SKM-1 (cell line): Measurements from ENCODE around the gene DISC1.

ENCODE experiments used
- DNase-seq: peaks from one replicate; lab custom pipeline; 2025; ENCODE audit not compliant: unreplicated experiment; lab: John Stamatoyannopoulos, UW

Gene DISC1

DNA sequence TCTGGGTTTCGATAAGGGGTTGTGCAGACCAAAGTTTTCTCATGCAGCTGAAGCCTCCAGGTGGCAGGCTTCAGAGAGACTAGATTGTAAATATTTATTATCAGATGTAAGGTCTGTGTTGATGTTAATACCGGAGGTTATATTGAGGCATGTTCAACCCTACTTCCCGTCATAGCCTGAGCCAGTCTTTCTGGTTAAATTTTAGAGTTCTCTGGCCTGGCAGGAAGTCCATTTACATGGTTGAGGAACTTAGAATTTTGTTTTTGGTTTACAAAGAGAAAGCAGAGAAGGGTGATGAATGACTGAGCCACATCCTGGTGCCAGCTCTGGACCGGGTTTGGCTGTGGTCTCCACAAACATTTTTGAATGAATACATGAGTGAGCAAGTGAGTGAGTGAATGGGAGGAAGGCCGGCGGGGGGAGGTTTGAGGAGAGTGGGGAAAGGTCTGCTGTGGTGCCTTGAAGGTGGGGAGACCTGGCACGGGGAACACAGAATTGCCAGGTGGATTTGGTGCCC lies 218.5 kb downstream of the DISC1 start:
- DNase-seq, result no peak

DNA sequence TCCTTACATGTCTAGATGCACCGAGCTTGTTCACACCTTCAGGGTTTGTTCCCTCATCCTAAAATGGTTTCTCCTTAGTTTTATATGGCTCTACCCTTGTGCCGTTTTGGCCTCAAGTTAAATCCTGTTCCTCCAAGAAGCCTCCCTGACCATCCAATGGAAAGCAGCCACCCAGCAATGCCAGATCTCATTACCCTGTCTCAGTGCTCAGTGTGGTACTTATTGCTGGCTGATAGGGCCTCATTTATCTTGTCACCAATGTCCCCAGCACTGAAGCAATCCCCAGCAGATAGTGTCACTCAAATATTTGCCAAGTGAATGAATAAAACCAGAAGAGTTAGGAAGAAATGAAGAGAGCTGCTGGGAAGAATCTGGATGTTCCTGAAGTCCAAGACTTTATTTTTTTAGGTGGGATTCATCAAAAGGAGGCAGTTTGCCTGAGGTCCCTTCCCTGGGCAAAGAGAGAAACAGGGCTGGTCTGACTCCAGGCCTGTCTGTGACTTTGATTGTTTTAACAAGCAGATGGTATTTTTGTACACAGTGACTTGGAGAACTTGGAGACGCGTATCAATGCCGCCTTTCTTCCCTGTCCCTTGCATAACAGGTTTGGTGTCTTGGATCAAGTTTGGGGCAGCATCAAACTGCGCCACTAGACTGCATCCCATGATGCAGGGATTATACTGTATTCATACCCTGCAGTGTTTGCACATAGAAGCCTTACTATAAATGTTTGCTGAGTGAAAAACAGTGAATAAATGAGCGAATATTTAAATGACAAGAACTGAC lies 221.2 kb downstream of the DISC1 start:
- DNase-seq, result no peak

DNA sequence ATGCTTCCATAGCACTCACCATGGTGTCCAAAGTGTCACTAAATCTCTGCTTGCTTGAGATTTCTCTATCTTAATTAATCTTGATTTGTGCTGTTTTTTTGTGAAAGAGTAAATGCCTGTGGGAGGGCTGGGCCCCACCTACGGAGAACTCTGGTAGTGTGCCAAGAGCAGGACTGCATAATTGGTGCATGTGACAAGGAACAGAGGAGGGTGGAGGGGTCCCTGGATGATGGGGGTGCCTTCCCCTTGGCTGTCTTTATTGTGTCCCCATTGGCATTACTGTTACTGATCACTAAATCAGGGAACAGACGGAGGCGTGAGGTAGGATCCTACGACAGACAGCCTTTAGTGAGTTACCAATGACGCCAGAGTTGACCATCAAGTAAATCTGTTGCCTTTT lies 223.4 kb downstream of the DISC1 start:
- no peak for DNase-seq

DNA sequence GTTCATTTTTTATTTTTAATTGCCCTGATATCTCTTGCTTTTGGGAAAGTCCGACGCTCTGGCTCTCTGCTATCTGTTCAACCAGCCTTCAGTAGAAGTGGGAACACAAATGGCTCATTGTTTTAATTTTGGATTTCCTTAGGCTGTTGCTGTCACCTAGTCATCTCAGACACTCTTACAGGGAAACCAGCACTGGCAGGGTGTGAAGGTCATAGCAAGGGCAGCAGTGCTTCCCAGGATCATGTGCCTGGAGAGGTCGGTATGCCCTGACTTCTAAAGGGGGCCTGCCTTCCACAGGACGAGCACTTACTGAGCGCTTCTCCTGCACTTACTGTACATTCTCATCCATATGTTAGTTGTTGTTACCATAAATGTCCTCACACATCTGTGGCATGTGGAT lies 224.2 kb downstream of the DISC1 start:
- no peak for DNase-seq

DNA sequence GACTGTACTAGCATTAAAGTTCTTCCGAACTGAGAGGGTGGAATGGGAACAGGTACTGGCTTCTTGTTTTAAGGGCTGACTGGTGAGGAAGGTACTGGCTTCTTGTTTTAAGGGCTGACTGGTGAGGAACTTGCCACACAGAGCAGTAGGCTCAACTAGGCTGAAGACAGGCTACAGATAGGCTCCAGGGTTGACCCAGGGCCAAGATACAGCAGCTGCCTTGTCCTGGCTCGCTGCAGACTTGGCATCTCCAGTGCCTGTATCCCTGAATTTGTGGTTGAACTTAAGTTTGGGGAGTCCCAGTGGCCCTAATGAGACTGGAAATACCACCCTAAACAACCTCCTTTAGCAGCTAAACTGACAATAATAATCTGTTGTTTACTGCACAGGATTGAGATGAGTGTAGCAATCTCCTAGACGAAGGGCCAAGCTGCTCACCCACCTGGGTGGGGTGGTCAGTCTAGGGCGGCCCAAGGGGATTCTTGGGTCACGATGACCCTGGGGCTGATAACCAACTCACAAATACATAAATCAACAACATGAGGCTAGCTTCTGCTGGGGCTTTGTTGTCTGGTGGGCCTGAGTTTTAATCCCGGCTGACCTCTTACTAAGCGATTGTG lies 227.1 kb downstream of the DISC1 start:
- DNase-seq, result no peak

DNA sequence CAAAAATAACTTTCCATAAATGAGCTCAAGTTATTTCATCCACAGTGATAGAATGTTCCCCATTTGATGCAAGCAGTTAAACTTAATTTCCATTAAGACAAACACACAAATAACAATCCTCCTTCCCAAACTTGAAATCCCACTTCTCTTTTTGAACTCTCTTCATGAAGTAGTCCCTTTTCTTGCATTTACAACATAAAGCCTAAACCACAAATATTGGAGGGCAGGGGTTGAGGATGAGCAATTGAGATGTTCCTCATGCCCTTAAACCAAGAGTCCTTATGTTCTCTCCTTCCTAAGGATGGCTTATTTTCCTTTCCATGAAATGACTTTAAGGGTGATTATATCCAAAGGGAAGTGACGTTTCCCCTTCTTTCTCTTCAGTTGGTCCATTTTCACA lies 228.8 kb downstream of the DISC1 start:
- no peak for DNase-seq

DNA sequence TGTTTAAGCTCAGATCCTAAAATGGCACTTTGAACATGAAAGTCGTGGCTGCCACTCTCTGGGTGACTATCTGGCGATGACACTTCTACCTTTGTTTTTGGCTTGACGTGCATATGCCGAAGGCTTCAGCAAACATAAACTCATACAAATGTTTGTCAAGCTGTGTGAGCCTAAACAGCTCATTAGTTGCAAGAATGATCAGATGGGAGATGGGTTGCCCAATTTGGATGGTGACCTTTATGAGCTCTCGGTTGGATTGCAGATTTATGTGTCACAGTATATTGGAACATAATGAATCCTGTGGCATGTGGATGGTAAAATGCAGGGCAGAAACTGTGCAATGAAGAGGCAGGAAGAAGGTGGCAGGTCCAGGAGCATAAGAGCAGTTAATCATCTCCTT lies 229.3 kb downstream of the DISC1 start:
- no peak for DNase-seq

DNA sequence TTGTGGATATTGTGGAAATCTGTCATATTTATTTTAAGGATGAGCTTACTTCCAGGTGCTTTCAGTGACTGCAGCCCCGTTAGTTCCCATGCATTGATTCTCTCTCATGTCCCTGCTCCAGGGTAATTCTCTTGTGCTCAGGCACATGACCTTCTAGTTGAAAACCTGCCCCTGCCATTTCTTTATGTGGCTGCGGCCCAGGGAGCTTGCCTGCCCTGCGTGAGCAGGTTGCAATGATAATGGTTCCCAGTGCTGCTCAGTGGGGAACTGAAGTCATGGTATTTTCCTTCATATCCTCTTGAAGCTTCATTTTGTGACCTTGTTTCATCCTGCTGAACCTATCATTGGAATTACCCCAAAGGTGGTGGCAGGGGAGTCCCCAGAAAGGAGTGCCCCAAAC lies 229.8 kb downstream of the DISC1 start:
- DNase-seq, result no peak

DNA sequence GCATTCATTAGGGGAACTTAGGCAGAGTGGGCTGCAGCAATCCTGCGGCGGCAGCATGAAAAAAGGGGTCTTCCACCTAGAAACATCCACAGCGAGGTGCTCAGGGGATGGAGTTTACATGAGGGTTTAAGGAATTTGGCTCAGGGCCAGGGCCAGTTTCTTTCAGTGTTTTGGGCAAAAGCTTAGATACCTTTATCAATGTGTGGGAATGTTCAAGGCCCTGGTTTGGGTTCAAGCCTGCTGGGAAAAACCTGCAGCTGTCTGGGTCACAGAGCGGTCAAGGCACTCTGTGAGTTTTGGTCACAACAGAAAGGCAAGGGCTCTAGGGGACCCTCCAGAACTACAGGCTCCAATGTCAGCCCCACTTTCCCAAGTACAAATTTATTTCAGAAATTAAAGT lies 230.3 kb downstream of the DISC1 start:
- no peak for DNase-seq

DNA sequence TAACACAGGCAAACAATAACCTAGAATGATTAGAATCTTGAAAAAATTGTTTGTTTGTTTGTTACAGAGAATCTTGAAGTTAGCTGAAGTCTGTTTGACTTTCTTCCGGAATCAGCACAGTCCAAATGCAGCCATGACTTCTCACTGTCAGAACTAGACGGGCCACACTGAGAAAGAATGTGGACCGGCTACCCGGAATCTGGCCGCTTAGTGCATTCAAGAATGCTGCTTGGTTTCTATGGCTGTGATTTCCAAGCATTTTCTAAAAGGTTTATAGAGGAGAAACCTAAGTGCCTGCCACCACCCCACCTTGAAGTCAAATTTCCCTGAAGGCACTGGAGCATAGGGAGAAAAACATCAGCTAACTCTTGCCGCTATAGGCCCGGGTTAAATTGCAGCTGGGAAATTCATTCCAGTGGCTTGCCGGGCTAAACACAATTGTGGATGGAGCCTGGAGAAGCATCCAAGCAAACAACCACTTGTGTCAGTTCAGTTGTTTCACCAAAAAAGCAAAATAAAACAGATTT lies 231.1 kb downstream of the DISC1 start:
- no peak for DNase-seq

DNA sequence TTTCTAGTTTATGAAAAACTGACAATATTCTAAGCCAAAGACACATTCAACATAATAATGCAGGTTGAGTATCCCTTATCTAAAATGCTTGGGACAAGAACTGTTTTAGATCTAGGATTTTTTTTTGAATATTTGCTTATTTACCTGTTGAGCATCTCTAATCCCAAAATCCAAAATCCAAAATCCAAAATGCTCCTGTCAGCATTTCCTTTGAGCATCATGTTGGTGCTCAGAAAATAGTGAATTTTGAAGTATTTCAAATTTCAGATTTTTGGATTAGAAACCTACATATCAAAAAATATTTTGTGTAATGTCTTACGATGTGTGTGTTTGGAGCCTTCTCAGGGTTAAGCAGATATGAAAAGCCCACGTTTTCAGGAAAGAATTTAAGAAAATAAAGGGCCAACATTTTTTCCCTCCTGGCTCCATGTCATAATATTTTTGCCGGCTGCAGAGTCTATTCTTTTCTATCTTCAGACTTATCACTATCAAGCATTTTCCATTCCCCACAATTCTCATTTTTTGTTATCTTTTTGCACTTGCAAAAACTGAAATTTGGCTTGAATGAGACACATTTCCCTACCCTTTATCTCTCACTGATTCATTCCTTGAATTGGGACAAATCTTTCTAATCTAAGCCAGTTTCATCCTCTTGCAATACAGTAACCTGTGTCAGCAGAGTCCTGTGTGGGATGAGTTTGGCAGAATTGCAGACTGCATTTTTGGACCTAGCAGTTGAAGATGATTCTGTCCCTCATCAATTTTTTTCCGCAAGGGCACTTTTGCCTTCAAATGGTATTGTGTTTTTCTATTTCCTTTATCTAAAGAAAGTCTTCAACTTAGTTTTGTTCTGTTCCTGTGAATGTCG lies 233.9 kb downstream of the DISC1 start:
- no peak for DNase-seq

DNA sequence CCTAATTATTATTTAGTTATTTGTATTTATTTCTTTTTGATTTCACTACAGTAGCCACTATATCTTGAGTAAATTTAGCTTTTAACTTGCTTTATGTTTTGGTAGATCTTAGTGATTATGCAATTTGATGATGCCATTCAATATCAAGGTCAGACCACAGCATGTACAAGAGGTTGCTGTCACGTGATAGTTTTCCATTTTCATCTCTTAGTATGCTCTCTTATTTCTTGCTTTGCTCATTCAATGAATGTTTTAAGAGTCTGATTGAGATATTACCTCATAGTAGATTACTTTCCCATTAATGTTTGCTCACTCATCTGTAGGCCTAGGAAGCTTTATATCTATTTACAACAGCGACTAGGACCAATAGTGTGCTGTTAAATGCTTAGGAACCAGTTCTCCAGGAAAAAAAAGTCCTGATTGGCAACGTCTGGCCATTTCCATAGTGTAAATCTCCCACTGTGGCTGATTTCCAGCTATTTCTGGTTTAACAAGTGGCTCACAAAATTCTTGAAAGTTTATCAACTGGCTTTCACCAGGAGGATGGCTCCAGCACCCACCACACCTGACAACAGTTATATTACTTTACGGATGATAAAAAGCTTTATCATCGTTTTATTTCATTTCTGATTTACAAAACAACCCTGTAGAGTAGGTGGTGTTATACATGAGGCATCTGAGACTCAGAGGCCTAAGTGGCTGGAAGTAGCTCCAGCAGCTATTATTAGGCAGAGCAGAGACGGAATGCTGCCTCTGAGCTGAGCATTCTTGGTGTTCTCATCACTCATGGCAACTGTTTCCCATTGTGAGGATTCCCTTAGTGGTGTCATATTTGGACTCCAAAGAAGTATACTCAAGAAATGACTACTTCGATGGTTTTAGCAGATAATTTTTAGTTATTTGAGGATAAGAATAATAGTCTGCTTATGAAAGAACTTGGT lies 235.2 kb downstream of the DISC1 start:
- no peak for DNase-seq

DNA sequence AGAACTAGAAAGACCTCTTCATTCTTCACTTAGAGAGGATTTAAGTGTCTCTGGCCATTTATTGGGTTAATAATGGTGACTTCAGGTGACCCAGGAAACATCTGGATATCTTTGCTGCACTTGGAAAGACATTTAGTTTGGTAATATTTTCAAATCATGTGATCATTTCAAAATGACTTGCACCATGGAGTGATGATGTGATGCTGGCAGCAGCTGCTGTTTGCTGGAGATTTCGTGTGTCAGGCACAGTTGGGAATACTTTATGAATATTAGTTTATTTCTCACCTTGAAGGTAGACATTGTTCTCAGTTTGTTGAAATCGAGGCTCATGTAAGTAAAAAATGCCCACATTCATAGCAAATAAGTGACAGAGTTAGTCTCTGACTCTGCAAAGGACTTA lies 236.0 kb downstream of the DISC1 start:
- DNase-seq, result no peak

DNA sequence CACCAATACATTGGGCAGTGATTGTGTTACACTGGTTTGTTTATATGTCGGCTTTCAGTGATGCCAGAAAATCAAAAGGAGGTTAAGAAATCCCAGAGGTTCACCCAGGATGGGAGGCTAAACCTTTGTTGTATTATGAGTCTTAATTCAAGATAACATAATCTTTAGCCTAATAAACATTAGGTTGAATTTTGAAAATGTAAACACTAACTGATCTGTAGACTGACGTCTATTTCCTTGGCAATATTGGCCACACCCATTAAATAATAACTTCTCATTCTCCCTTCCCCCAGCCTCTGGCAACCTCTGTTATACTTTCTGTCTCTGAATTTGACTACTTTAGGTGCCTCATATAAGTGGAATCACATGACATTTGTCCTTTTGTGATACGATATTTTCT lies 238.7 kb downstream of the DISC1 start:
- no peak for DNase-seq

DNA sequence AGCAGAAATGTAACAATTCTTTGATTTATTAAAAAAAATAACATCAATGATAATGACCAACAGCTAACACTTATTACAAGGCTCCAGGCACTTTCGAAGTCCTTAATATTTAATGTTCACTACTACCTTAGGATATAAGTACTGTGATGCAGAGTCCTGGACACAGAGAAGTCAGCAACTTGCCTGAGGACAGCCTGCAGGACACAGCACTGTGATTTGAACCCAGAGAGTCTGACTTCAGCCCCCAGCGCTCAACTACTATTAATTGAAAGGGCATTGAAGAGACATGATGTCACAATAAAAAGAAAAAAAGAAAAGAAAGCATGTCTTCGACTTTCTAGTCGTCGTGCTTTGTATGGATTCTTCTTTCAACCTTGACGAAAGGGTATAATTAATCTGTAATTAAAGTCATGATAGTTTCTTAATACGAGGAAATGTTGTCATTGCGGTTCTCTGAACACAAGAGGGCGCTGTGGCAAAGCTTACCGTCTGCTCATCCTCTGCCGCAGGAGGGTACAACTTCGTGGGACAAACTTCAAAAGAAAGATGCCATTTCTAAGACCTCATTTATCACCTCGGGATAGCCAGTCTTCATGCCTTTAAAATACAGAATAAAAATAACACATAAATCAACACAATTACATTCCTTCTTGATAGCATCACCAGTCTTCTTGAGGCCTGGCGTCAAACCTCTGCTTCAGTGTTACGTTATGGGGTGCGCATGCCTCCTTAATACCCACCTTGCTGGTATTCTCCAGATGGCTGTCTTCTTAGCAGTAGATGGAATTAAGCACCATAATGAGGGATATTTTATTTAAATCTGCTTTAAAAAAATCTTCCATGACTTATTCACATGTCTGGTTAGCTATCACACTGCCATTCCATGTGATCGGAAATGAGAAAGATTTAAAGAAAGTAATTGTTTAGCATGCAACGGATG lies 240.1 kb downstream of the DISC1 start:
- DNase-seq, result peak; percentile 66

DNA sequence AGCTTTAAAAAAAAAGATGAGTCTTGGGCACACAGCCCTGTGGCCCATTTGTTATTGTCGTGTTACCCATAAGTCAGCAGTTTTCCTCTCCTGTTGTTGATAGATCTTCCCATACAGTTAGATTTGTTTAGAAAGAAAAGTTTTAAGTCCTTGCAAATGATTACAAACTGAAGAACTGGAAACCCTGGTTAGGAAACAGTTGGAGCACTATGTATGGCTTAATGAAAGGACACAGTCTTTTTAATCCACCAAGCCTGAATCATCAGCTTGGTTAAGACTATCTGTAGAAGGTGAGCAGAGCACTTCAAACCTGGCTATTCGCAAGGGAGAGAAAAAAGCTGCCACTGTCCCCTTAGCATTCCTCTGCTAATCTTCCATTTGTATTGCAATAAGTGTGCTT lies 241.0 kb downstream of the DISC1 start:
- no peak for DNase-seq

DNA sequence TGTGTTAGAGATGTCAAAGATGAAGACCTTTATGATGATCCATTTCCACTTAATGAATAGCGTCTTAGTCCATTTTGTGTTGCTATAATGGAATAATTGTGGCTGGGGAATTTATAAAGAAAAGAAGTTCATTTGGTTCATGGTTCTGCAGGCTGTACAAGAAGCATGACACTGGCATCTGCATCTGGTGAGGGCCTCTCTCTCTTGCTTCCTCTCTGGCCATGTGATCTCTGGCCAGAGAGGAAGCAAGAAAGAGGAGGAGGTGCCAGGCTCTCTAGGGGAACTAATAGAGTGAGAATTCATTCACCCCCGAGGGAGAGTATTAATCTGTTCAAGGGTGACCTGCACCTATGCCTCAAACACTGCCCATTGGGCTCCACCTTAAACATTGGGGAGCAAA lies 242.8 kb downstream of the DISC1 start:
- DNase-seq, result peak; percentile 82

DNA sequence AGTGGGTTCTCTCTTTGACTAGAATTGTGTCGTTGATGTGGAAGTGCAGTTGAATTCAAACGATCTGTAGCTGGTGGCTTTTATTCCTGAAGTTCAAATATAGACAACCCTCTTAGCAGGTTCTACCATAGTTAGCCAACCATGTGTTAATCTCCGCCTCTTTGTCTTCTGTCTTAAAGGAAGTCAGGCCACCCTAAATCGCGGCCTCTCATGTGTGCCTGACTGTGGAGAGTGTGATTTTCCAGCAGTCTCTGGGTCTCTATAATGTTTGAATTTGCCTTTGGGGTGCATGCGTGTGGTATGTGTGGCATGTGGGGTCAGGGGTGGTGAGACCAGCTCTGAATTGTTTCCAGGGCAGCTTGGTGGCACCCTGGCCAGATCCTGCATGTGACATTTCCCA lies 244.9 kb downstream of the DISC1 start:
- DNase-seq, result no peak

DNA sequence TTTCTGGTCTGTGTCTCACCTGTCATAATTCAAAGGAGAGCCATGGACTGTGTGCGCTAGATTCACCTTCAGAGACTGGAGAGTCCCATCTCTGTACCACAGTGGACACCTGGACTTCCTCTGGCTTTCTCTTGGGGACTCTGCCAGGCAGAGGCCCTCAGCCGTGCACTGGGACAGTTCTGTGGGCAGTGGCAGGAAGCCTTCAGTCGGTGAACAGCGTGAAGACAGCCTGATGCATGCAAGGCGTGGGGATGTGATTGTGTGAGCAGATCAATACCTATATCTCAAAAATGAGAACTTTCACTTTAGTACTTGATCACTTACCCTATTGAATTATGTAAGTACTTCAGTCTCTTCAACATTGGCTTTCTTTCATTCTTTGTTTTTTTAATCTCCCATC lies 245.3 kb downstream of the DISC1 start:
- DNase-seq, result no peak
